GM20000 (cell line): ENCODE measurements around the gene KCNK5.

Experiments used
- DNase-seq: peaks from one replicate; pipeline ENCODE4 v3.0.0; 2012; ENCODE audit warnings: low spot score
- CTCF ChIP-seq: IDR thresholded peaks from 2 replicates; pipeline ENCODE4 v1.5.1; 2012; ENCODE audit warnings: mild to moderate bottlenecking, control low read depth; ENCODE audit errors: extremely low read depth, missing control alignments

KCNK5 gene

GRCh38 chr6:39190545-39191235 is 38.6 kb downstream of the KCNK5 start:
- no peak for TF ChIP-seq CTCF
- no peak for DNase-seq

GRCh38 chr6:39189915-39190544 is 39.2 kb downstream of the KCNK5 start:
- peak; percentile 61 for DNase-seq

GRCh38 chr6:39189131-39189530 is 40.1 kb downstream of the KCNK5 start:
- no peak for TF ChIP-seq CTCF
- DNase-seq: no peak

More at GRCh38 chr6:39189915-39190544, 39.2 kb downstream of the KCNK5 start:
- peak; percentile 25 for TF ChIP-seq CTCF

GRCh38 chr6:39188571-39188970 is 40.7 kb downstream of the KCNK5 start:
- no peak for DNase-seq
- no peak for TF ChIP-seq CTCF

- no peak for DNase-seq
- no peak for TF ChIP-seq CTCF
These were observed 41.2 kb downstream of the KCNK5 start for GRCh38 chr6:39188098-39188450.

GRCh38 chr6:39184906-39185580 is 44.2 kb downstream of the KCNK5 start:
- DNase-seq: no peak
- no peak for TF ChIP-seq CTCF

GRCh38 chr6:39182604-39183003 is 46.7 kb downstream of the KCNK5 start:
- DNase-seq: no peak
- no peak for TF ChIP-seq CTCF
